Measurements from ENCODE around the gene AGO3.

AGO3 gene

DNA sequence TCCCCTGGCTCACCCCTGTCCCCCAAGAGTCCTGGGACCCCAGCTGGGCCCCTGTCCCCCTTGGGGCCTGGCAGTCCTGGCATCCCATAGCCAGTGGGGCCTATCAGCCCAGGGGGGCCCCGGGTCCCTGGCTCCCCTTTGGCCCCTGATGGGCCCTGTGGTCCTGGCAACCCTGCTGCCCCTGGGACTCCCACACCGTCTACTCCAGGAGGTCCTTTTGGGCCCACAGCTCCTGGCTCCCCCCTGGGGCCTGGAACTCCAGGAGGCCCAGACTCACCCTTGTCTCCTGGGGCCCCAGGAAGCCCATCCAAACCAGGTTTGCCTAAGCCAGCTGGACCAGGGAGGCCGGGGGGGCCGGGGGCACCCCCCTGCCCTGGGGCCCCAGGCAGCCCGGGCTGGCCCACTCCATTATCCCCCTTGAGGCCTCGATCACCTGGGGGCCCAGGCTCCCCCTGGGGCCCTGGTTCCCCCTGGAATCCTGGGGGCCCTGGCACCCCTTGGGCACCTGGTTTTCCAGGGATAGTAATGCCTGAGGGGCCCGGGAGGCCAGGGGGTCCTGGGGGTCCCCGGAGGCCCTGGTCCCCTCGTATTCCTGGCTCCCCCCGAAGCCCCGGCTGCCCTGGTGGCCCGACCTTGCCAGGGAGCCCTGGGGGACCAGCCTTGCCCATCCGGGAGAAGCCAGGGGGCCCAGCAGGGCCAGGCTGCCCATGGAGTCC is 167.9 kb downstream of the AGO3 start:
- no peak overlapping the region for H3K4me3 Mint-ChIP-seq
- ATAC-seq (replicated peaks; ENCODE audit: extremely low read depth, poor library complexity, severe bottlenecking) (no peak), DNase-seq (ENCODE audit: low spot score in 2 of 2) (no peak)
- peaks cover 16% of the 10 kb centered on the region for H3K36me3 Mint-ChIP-seq (ENCODE audit: insufficient read depth)
- H3K27ac Mint-ChIP-seq (ENCODE audit: low read depth), result no peak overlapping the region
- no peaks in the 10 kb centered on the region for H3K9me3 Mint-ChIP-seq
- no peaks in the 10 kb centered on the region for H3K27me3 Mint-ChIP-seq
- no peaks in the 10 kb centered on the region for H3K4me1 Mint-ChIP-seq

DNA sequence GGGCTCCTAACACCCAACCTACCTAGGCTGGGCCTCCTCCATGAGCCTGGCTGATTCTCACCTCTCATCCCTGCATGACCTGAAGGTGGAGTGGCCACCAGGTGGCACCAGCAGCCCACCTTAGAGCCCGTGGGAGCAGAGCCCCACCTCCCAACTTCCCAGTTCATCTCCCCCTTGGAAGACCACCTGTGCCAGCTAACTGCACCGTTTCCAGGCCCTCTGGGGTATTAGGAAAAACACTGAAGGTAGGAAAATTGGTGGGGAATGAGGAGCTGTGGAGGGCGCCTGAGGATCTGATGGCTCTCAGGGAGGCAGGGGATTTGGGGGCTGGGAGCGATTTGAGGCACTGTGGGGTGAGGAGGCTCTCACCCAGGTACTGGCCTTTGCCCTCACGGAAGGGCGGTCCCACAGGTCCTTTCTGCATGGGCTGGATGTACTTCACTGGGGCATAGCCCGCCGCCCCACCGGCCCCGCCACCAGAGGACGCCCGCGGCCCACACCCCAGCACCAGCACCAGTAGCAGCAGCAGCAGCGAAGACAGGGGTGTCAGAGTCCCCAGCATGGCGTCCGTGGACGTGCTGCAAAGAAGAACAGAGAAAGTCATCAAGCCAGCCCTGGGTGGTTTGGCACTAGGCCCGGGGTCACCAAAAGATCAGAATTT is 168.9 kb downstream of the AGO3 start:
- H3K4me3 Mint-ChIP-seq, result no peak overlapping the region

DNA sequence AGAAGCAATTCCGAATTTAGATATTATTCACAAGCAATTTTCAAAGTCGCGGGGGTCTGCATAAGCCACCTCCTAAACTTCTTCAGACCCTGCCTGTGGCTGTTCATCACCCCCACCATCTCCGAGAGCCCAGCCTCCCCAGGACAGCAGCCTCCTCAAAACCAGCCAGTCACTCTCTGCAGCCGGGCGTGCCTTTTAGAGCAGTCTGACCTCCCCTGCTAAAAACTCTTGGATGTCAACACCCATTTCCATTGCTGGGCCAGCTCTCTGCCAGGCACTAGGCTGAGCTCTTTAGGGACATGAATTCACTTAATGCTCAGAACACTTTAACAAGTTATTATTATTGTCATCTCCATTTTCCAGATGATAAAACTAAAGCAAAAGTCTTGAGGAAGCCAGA is 169.5 kb downstream of the AGO3 start:
- no peak overlapping the region for H3K4me3 Mint-ChIP-seq
- H3K4me1 Mint-ChIP-seq, result no peaks in the 10 kb centered on the region
- no peaks in the 10 kb centered on the region for H3K9me3 Mint-ChIP-seq
- ATAC-seq (replicated peaks; ENCODE audit: extremely low read depth, poor library complexity, severe bottlenecking) (no peak), DNase-seq (ENCODE audit: low spot score in 2 of 2) (no peak)
- no peak overlapping the region for H3K27ac Mint-ChIP-seq (ENCODE audit: low read depth)
- peaks cover 12% of the 10 kb centered on the region for H3K36me3 Mint-ChIP-seq (ENCODE audit: insufficient read depth)
- no peaks in the 10 kb centered on the region for H3K27me3 Mint-ChIP-seq

More for the DNA sequence above, 168.9 kb downstream of the AGO3 start:
- Mint-ChIP-seq H3K9me3 (no peaks in the 10 kb centered on the region), H3K4me1 (no peaks in the 10 kb centered on the region), H3K36me3 (ENCODE audit: insufficient read depth) (peaks cover 12% of the 10 kb centered on the region), H3K27ac (ENCODE audit: low read depth) (no peak overlapping the region), H3K27me3 (no peaks in the 10 kb centered on the region)
- DNase-seq (ENCODE audit: low spot score in 2 of 2) (peak; percentile 58 to 63), ATAC-seq (replicated peaks; ENCODE audit: extremely low read depth, poor library complexity, severe bottlenecking) (peak; percentile 74)

DNA sequence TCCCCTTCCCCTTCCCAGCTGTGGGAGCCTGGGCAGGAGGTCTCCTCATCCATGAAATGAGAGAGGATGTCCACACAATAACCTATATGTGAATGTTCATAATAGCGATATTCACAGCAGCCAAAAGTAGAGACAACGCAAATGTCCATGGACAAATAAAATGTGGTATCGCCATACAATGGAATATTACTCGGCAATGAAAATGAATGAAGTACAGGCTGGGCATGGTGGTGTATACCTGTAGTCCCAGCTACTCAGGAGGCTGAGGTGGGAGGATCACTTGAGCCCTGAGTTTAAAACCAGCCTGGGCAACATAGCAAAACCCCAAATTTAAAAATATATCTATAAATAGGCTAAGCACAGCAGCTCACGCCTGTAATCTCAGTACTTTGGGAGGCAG is 170.6 kb downstream of the AGO3 start:
- no peak for DNase-seq (ENCODE audit: low spot score in 2 of 2)
- Mint-ChIP-seq H3K4me3 (no peak overlapping the region), H3K27ac (ENCODE audit: low read depth) (no peak overlapping the region), H3K27me3 (no peaks in the 10 kb centered on the region), H3K9me3 (no peaks in the 10 kb centered on the region), H3K36me3 (ENCODE audit: insufficient read depth) (peaks cover 3% of the 10 kb centered on the region), H3K4me1 (no peaks in the 10 kb centered on the region)
- ATAC-seq (replicated peaks; ENCODE audit: extremely low read depth, poor library complexity, severe bottlenecking), result no peak

DNA sequence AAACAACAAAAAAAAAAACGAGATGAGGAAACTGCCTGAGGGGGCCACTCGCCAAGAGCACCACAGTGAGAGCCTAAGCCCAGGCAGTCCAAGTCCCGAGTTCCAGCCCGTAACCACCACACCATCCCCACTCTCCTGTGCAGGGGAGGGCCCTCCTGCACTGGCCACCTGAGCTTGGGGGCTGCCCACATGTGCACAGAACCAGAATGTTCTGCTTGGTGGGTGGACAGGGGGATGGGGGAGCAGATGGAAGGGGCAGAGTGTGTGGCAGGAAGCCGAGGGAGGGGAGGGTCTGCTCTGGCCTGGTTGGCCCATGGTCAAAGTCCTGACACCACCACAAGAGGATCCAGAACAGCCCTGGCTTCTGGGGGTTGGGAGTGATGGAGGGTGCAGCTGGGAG is 175.4 kb downstream of the AGO3 start:
- Mint-ChIP-seq H3K9me3 (no peaks in the 10 kb centered on the region), H3K36me3 (ENCODE audit: insufficient read depth) (no peaks in the 10 kb centered on the region), H3K4me1 (peaks cover 6% of the 10 kb centered on the region)

DNA sequence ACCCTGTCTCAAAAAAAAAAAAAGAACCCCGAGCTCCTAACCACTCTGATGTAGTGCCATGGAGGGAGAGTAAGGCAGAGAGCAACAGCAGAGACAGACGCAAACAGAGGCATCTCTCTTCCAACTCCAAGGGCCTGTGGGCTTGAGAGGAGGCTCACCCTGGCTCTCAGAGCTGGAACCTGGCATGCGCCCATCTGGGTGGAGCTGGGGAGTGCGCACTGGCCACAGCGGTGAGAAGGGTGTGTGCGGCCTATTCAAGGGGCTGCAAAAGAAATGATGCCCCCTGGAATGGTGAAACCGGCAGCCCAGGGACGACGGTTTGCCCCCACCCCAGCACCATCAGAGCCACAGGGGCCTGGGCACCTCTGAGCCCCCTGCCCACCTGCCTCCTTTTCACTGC is 176.5 kb downstream of the AGO3 start:
- H3K27ac Mint-ChIP-seq (ENCODE audit: low read depth), result peak overlapping the region; percentile 35
- no peak overlapping the region for H3K4me3 Mint-ChIP-seq
- no peaks in the 10 kb centered on the region for H3K9me3 Mint-ChIP-seq
- no peaks in the 10 kb centered on the region for H3K27me3 Mint-ChIP-seq
- H3K36me3 Mint-ChIP-seq (ENCODE audit: insufficient read depth), result no peaks in the 10 kb centered on the region
- no peak for DNase-seq (ENCODE audit: low spot score in 2 of 2)
- no peak for ATAC-seq (replicated peaks; ENCODE audit: extremely low read depth, poor library complexity, severe bottlenecking)
- H3K4me1 Mint-ChIP-seq, result peaks cover 6% of the 10 kb centered on the region

More for the DNA sequence above, 175.4 kb downstream of the AGO3 start:
- no peaks in the 10 kb centered on the region for H3K27me3 Mint-ChIP-seq
- H3K4me3 Mint-ChIP-seq, result no peak overlapping the region
- ATAC-seq (replicated peaks; ENCODE audit: extremely low read depth, poor library complexity, severe bottlenecking), result no peak
- H3K27ac Mint-ChIP-seq (ENCODE audit: low read depth), result no peak overlapping the region
- no peak for DNase-seq (ENCODE audit: low spot score in 2 of 2)

DNA sequence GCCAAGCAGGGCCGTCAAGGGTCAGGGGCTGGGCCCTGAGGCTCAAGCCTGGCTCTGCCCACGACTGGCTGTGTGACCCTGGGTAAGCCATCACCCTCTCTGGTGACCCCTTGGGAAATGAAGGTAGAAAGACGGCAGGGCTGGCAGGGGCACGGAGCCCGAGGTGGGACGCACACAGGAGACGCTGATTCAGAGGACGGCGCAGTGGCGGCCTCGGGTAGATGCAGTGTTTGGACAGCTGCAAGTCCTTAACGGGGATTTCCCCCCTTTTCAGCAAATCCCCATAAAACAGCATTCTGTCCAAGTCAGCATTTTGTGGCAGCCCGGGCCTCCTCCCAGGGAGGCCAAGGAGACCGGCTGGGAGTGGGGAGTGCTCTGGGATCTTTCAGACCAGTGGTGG is 177.4 kb downstream of the AGO3 start:
- ATAC-seq (replicated peaks; ENCODE audit: extremely low read depth, poor library complexity, severe bottlenecking) (no peak), DNase-seq (ENCODE audit: low spot score in 2 of 2) (no peak)
- Mint-ChIP-seq H3K4me3 (no peak overlapping the region), H3K27me3 (no peaks in the 10 kb centered on the region), H3K4me1 (peaks cover 6% of the 10 kb centered on the region), H3K36me3 (ENCODE audit: insufficient read depth) (no peaks in the 10 kb centered on the region), H3K27ac (ENCODE audit: low read depth) (no peak overlapping the region), H3K9me3 (no peaks in the 10 kb centered on the region)

DNA sequence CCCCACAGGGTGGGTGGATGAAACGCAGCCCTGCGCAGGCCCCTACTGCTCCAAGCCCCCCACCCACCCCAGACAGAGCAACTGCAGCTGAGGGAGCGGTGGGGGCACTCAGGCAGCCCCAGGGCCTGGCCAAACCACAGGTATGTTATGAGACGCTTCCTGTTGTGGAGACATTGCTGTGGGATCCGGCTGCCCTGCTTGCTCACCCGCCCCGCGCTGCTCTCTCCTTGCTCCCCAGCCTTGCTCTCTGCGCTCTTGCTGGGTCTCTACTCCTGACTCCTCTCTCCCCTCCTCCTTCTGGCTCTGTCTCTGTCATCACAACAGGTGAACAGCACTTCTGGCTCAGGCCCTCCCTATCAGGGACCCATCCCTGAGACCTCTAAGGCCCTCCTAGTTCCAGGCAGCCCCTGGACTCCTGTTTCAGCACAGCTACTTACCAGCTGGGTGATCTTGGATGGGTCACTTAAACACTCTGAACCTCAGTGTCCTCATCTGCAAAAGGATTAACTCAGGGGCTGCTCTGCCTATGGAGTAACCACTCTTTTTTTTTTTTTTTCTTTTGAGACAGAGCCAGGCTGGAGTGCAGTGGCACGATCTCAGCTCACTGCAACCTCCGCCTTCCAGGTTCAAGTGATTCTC is 178.3 kb downstream of the AGO3 start:
- DNase-seq (ENCODE audit: low spot score in 2 of 2) (no peak), ATAC-seq (replicated peaks; ENCODE audit: extremely low read depth, poor library complexity, severe bottlenecking) (peak; percentile 97)
- H3K4me3 Mint-ChIP-seq, result no peak overlapping the region
- H3K4me1 Mint-ChIP-seq, result peaks cover 6% of the 10 kb centered on the region
- no peaks in the 10 kb centered on the region for H3K9me3 Mint-ChIP-seq
- H3K36me3 Mint-ChIP-seq (ENCODE audit: insufficient read depth), result peaks cover 2% of the 10 kb centered on the region
- no peaks in the 10 kb centered on the region for H3K27me3 Mint-ChIP-seq
- H3K27ac Mint-ChIP-seq (ENCODE audit: low read depth), result peak overlapping the region; percentile 54

DNA sequence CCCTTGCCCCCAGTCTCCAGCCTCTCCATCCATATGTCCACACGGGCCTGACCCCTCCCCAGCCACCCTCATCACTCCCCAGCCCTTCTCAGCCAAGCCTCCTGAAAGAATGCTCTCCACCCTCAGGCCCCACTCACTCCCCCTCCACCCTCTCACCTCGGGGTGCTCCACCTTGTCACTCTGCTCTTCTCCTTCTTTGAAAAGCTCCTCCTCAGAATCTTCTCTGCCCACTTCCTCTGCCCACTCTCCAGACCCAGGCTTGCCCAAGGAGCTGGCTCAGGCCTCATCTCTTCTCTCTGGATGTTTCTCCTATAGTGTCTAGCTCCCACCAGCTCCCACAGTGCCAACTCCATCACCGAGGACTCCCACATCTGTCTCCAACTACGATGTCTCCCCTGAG is 180.2 kb downstream of the AGO3 start:
- Mint-ChIP-seq H3K27me3 (no peaks in the 10 kb centered on the region), H3K4me3 (no peak overlapping the region), H3K4me1 (peaks cover 6% of the 10 kb centered on the region), H3K27ac (ENCODE audit: low read depth) (no peak overlapping the region), H3K36me3 (ENCODE audit: insufficient read depth) (peaks cover 2% of the 10 kb centered on the region), H3K9me3 (no peaks in the 10 kb centered on the region)
- no peak for ATAC-seq (replicated peaks; ENCODE audit: extremely low read depth, poor library complexity, severe bottlenecking)
- DNase-seq (ENCODE audit: low spot score in 2 of 2), result no peak

DNA sequence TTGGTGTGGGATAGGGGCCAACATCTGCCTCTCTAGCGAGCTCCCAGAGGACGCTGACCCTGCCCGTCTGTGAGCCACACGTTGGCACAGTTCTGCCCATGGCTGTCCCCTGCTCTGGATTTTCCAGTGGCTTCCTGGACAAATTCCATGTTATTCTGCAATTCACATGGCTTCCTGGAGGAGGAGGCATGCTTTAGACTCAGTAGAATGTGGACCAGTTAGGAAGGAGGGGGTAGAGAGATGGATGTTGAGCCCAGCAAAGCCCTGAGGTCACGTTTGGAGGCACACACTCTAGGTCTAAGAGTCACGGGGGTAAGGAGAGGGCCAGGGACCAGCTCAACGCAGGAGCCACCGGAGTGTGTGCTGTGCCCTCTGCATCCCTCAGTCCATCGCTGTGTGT is 181.9 kb downstream of the AGO3 start:
- Mint-ChIP-seq H3K4me3 (no peak overlapping the region), H3K4me1 (peaks cover 6% of the 10 kb centered on the region), H3K9me3 (no peaks in the 10 kb centered on the region), H3K36me3 (ENCODE audit: insufficient read depth) (peaks cover 2% of the 10 kb centered on the region), H3K27ac (ENCODE audit: low read depth) (no peak overlapping the region), H3K27me3 (no peaks in the 10 kb centered on the region)
- ATAC-seq (replicated peaks; ENCODE audit: extremely low read depth, poor library complexity, severe bottlenecking) (no peak), DNase-seq (ENCODE audit: low spot score in 2 of 2) (no peak)

DNA sequence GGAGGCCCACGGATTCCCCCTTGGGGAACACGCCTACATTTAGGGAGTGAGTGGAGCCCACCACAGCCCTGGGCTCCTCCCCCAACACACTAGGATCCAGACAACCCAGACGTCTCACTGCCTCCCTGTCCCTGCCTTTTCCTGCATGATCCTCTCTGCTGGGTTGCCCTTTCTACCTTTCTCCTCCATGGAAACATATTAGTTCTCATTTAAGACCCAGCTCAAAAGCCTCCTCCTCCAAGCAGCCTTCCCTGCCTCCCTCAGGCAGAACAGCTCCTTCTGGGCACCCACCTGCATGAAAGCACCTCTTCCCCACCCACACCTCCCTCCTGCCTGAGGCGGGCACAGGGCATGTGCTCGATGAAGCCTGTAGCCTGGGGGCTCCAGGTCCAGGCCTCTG is 183.5 kb downstream of the AGO3 start:
- Mint-ChIP-seq H3K27ac (ENCODE audit: low read depth) (no peak overlapping the region), H3K9me3 (no peaks in the 10 kb centered on the region), H3K27me3 (no peaks in the 10 kb centered on the region), H3K4me1 (peaks cover under 1% of the 10 kb centered on the region), H3K36me3 (ENCODE audit: insufficient read depth) (peaks cover 2% of the 10 kb centered on the region), H3K4me3 (no peak overlapping the region)
- no peak for ATAC-seq (replicated peaks; ENCODE audit: extremely low read depth, poor library complexity, severe bottlenecking)
- DNase-seq (ENCODE audit: low spot score in 2 of 2), result no peak

DNA sequence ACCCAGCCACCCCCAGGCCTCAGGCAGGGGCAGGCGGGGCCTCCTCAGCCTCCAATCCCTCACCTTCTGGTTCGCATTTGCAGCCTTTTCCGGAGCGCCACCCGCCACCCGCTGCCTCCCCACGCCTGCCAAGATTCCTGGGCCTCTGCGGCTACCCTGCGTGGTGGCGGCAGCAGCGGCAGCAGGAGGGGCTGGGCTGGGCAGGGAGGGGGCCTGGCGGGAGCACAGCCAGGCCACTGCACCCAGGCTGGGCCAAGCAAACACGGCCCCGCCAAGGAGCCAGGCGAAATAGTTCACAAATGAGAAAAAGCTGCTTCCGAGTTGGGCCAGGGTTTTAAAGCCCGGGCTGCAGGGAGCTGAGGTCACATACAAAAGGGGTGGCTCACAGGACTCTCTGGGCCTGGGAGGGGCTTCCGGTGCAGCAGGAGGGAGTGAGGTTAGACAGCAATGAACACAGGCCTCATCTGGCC is 184.3 kb downstream of the AGO3 start:
- DNase-seq (ENCODE audit: low spot score in 2 of 2), result no peak
- no peak overlapping the region for H3K4me3 Mint-ChIP-seq
- peaks cover 2% of the 10 kb centered on the region for H3K36me3 Mint-ChIP-seq (ENCODE audit: insufficient read depth)
- peaks cover 4% of the 10 kb centered on the region for H3K27me3 Mint-ChIP-seq
- ATAC-seq (replicated peaks; ENCODE audit: extremely low read depth, poor library complexity, severe bottlenecking), result no peak
- no peaks in the 10 kb centered on the region for H3K9me3 Mint-ChIP-seq
- no peak overlapping the region for H3K27ac Mint-ChIP-seq (ENCODE audit: low read depth)
- no peaks in the 10 kb centered on the region for H3K4me1 Mint-ChIP-seq

DNA sequence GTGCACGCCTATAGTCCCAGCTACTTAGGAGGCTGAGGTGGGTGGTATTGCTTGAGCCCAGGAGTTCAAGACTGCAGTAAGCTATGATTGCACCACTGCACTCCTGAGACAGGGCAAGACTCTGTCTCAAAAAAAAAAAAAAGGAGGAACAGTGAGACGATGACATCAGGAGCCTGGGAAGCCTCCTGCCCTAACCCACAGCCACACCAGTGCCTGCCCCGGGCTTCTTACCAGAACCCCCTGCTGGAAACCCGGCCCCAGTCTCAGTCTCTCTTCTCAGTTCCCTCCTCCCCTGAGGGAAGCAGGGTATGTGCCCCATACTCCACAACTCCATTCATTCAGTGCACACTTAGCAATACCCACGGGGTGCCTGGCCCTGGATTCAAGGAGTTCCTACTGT is 185.0 kb downstream of the AGO3 start:
- ATAC-seq (replicated peaks; ENCODE audit: extremely low read depth, poor library complexity, severe bottlenecking) (no peak), DNase-seq (ENCODE audit: low spot score in 2 of 2) (no peak)

More for the DNA sequence above, 185.0 kb downstream of the AGO3 start:
- Mint-ChIP-seq H3K4me3 (no peak overlapping the region), H3K4me1 (no peaks in the 10 kb centered on the region), H3K27ac (ENCODE audit: low read depth) (no peak overlapping the region), H3K27me3 (peaks cover 8% of the 10 kb centered on the region), H3K9me3 (no peaks in the 10 kb centered on the region), H3K36me3 (ENCODE audit: insufficient read depth) (peaks cover 2% of the 10 kb centered on the region)

Data from central memory CD8-positive, alpha-beta T cell (primary cell).